HepG2 (cell line): ENCODE results near the gene TMEM74B. TPM values are rescaled to one million over a fixed set of nuclear protein-coding genes. Genes with fewer than 3 reads are reported as not detected.

Experiments used
- CCAR2 ChIP-seq: fragments of 200-400 bp; formaldehyde crosslinking; optimal IDR thresholded peaks from 2 replicates; pipeline ENCODE3; 2018; ENCODE audit warnings: low read depth, mild to moderate bottlenecking, low read length, moderate library complexity
- CEBPG ChIP-seq: IDR thresholded peaks from 2 replicates; pipeline ENCODE4 v1.6.1; 2016
- HOXA3 ChIP-seq: sonication (generic); formaldehyde crosslinking; IDR thresholded peaks from 2 replicates; pipeline ENCODE4 v1.5.0; 2020; ENCODE audit warnings: missing genetic modification reagents
- KAT2B ChIP-seq: fragments of 150-350 bp; IDR thresholded peaks from 2 replicates; pipeline ENCODE4 v1.6.1; 2014; ENCODE audit warnings: low read depth, low read length, borderline replicate concordance
- KDM6A ChIP-seq: IDR thresholded peaks from 2 replicates; pipeline ENCODE4 v1.6.1; 2016; ENCODE audit warnings: low read depth
- MXI1 ChIP-seq: IDR thresholded peaks from 3 replicates; pipeline ENCODE4 v1.6.1; 2012; ENCODE audit warnings: low read depth, low read length, inconsistent platforms, borderline replicate concordance
- NBN ChIP-seq: fragments of 450-650 bp; conservative IDR thresholded peaks from 2 replicates; pipeline ENCODE4 v1.6.1; 2017
- NR2F1 ChIP-seq, 2 experiments: fragments of 450-650 bp in 1 of 2; formaldehyde crosslinking in 1 of 2; IDR thresholded peaks; 2 replicates each; pipeline versions ENCODE4 v1.5.0 to v1.6.1; 2016 to 2020; ENCODE audit warnings: mild to moderate bottlenecking in 1 of 2, missing compliant biosample characterization in 1 of 2, missing genetic modification reagents in 1 of 2, moderate library complexity in 1 of 2
- NR2F6 ChIP-seq, 2 experiments: IDR thresholded peaks; 2 replicates each; pipeline ENCODE4 v1.6.1; 2016; ENCODE audit warnings: antibody characterized with exemption in 1 of 2, mild to moderate bottlenecking in 1 of 2
- REL ChIP-seq: sonication (generic); formaldehyde crosslinking; conservative IDR thresholded peaks from 2 replicates; pipeline ENCODE4 v1.8.0; 2022; ENCODE audit warnings: mild to moderate bottlenecking, missing genetic modification reagents, moderate library complexity
- SAP130 ChIP-seq: IDR thresholded peaks from 2 replicates; pipeline ENCODE4 v1.6.1; 2016; ENCODE audit warnings: low read depth
- SRSF4 ChIP-seq: fragments of 200-400 bp; formaldehyde crosslinking; IDR thresholded peaks from one replicate; pipeline ENCODE4 v1.6.1; 2018; ENCODE audit warnings: mild to moderate bottlenecking, low read depth, low read length, moderate library complexity; ENCODE audit not compliant: poor library complexity, severe bottlenecking
- ZFP41 ChIP-seq: sonication (generic); formaldehyde crosslinking; IDR thresholded peaks from 2 replicates; pipeline ENCODE4 v1.4.0; 2020; ENCODE audit warnings: mild to moderate bottlenecking, missing genetic modification reagents, borderline replicate concordance
- ZMYM3 ChIP-seq: sonication (generic); formaldehyde crosslinking; IDR thresholded peaks from 2 replicates; pipeline ENCODE4 v1.5.1; 2020; ENCODE audit warnings: mild to moderate bottlenecking, missing genetic modification reagents
- ZNF142 ChIP-seq: sonication (generic); formaldehyde crosslinking; IDR thresholded peaks from 2 replicates; pipeline ENCODE4 v1.4.0; 2020; ENCODE audit warnings: missing genetic modification reagents
- ZNF354B ChIP-seq: sonication (generic); formaldehyde crosslinking; IDR thresholded peaks from 2 replicates; pipeline ENCODE4 v1.8.0; 2022; ENCODE audit warnings: mild to moderate bottlenecking, missing genetic modification reagents
- ZNF552 ChIP-seq: sonication (generic); formaldehyde crosslinking; IDR thresholded peaks from 2 replicates; pipeline ENCODE4 v1.9.0; 2022; ENCODE audit warnings: missing genetic modification reagents, mild to moderate bottlenecking, borderline replicate concordance
- ZNF572 ChIP-seq: sonication (generic); formaldehyde crosslinking; IDR thresholded peaks from 2 replicates; pipeline ENCODE4 v1.5.1; 2020; ENCODE audit warnings: mild to moderate bottlenecking, missing genetic modification reagents
- ZNF605 ChIP-seq: sonication (generic); formaldehyde crosslinking; IDR thresholded peaks from 2 replicates; pipeline ENCODE4 v1.8.0; 2022; ENCODE audit warnings: mild to moderate bottlenecking, missing genetic modification reagents
- ZNF777 ChIP-seq: sonication (generic); formaldehyde crosslinking; IDR thresholded peaks from 2 replicates; pipeline ENCODE4 v1.4.0; 2020; ENCODE audit warnings: missing genetic modification reagents
- ZNF800 ChIP-seq: sonication (generic); formaldehyde crosslinking; IDR thresholded peaks from 2 replicates; pipeline ENCODE4 v1.4.0; 2020; ENCODE audit warnings: missing genetic modification reagents
- polyA plus RNA-seq, 8 experiments: library from polyadenylated mRNA; depleted of rRNA in 3 of 8; stranded (reverse) in 7 of 8; unstranded in 1 of 8; fragments of >200 nt; fragmentation: Illumina TruSeq in 4 of 8; extraction: Trizol in 4 of 8; gene quantifications; 2 replicates each; pipeline versions ENCODE4 v1.2.1 to v1.2.3, GENCODE V29; 2011 to 2016; ENCODE audit warnings: low read depth in 4 of 8, missing spikeins in 1 of 8, mixed read lengths in 1 of 8; ENCODE audit not compliant: insufficient read depth in 1 of 8
- total RNA-seq, 5 experiments: library from RNA; depleted of rRNA; stranded (reverse); fragments of >200 nt; fragmentation: Illumina TruSeq; extraction: Trizol; gene quantifications; 2 replicates each; pipeline ENCODE4 v1.2.3, GENCODE V29; 2016; ENCODE audit warnings: low read depth in 1 of 5
- TF ChIP-seq, protein P1 (sequence below): IDR thresholded peaks from 2 replicates; pipeline ENCODE4 v1.6.1; 2016; ENCODE audit warnings: mild to moderate bottlenecking, missing biosample characterization, missing genetic modification reagents
- TF ChIP-seq, protein P2 (sequence below): IDR thresholded peaks from 2 replicates; pipeline ENCODE4 v1.6.1; 2016

TMEM74B gene
- total and polyA plus RNA-seq, 2 of the 13 experiments (the other 11 are each of a cell fraction or from before 2014, with no cell fraction given): 4.7 to 18.4 TPM

GRCh38 chr20:1165941-1166340, 18.8 kb downstream of the TMEM74B start (continued):
- TF ChIP-seq ZNF800 (CRISPR knock-in tag) (no peak), ZNF572 (CRISPR knock-in tag) (no peak), HOXA3 (CRISPR knock-in tag) (no peak), NR2F6 (IDR thresholded peaks at IDR 0.05) (peak; percentile 73), NR2F6 (CRISPR knock-in tag; IDR thresholded peaks at IDR 0.05) (0 out of 2 replicates have a peak, but pooled peaks have one; percentile 17), ZFP41 (peak; percentile 68; the same call in 1 of the 2 replicates), NBN (no peak), CCAR2 (no peak), SAP130 (CRISPR knock-in tag) (peak; percentile 16; the same call in 1 of the 2 replicates), ZNF354B (0 out of 2 replicates have a peak, but pooled peaks have one; percentile 36), SRSF4 (no peak), KDM6A (CRISPR knock-in tag) (no peak), ZNF777 (CRISPR knock-in tag) (no peak), ZNF605 (CRISPR knock-in tag) (peak; percentile 38; the same call in 1 of the 2 replicates), NR2F1 (CRISPR knock-in tag; IDR thresholded peaks at IDR 0.05) (peak; percentile 10 to 58; a peak in 3 of 4 replicates), ZMYM3 (CRISPR knock-in tag) (no peak), MXI1 (0 out of 3 replicates have a peak, but pooled peaks have one; percentile 19), CEBPG (CRISPR knock-in tag) (peak; percentile 54; the same call in 1 of the 2 replicates), KAT2B (no peak), ZNF142 (CRISPR knock-in tag) (no peak), ZNF552 (CRISPR knock-in tag) (no peak), REL (no peak)
- TF ChIP-seq, protein P1, sequence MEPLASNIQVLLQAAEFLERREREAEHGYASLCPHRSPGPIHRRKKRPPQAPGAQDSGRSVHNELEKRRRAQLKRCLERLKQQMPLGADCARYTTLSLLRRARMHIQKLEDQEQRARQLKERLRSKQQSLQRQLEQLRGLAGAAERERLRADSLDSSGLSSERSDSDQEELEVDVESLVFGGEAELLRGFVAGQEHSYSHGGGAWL (CRISPR knock-in tag): no peak
- TF ChIP-seq, protein P2, sequence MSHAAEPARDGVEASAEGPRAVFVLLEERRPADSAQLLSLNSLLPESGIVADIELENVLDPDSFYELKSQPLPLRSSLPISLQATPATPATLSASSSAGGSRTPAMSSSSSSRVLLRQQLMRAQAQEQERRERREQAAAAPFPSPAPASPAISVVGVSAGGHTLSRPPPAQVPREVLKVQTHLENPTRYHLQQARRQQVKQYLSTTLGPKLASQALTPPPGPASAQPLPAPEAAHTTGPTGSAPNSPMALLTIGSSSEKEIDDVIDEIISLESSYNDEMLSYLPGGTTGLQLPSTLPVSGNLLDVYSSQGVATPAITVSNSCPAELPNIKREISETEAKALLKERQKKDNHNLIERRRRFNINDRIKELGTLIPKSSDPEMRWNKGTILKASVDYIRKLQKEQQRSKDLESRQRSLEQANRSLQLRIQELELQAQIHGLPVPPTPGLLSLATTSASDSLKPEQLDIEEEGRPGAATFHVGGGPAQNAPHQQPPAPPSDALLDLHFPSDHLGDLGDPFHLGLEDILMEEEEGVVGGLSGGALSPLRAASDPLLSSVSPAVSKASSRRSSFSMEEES (CRISPR knock-in tag): no peak
